ENCODE results near the gene SDHB. TPM values are rescaled to one million over a fixed set of nuclear protein-coding genes. Genes with fewer than 3 reads are reported as not detected.

Gene SDHB
- total and polyA plus RNA-seq, 2 of the 8 experiments (the other 6 are each of a cell fraction or from before 2014, with no cell fraction given), result 84.0 to 98.7 TPM

- TF ChIP-seq CHD7 (IDR thresholded peaks at IDR 0.05; ENCODE audit: insufficient replicate concordance, low read length), result no peak
- peak; percentile 73 for TF ChIP-seq NRF1 (IDR thresholded peaks at IDR 0.05; ENCODE audit: low read depth, low read length)
- 0 out of 2 replicates have a peak, but pooled peaks have one; percentile 27 for TF ChIP-seq GABPA (IDR thresholded peaks at IDR 0.05; ENCODE audit: borderline replicate concordance, insufficient read depth, low read length)
- TF ChIP-seq POLR2A (IDR thresholded peaks at IDR 0.05; ENCODE audit: control extremely low read depth in 1 of 2, low read depth in 2 of 2, low read length in 2 of 2), result peak in 1 of 2 experiments; percentile 19; a peak in 1 of 3 replicates
- TF ChIP-seq SP4 (IDR thresholded peaks at IDR 0.05; ENCODE audit: low read length), result no peak; the same call in 1 of the 2 replicates
- no peak for TF ChIP-seq EZH2 (IDR thresholded peaks at IDR 0.05; ENCODE audit: low read depth, low read length, severe bottlenecking)
- TF ChIP-seq CHD2 (IDR thresholded peaks at IDR 0.05; ENCODE audit: low read length), result no peak
- TF ChIP-seq JUN (IDR thresholded peaks at IDR 0.05; ENCODE audit: low read depth, low read length), result no peak
- TF ChIP-seq SAP30 (IDR thresholded peaks at IDR 0.05; ENCODE audit: insufficient read depth, insufficient replicate concordance, low read length), result peak; percentile 79
- TF ChIP-seq RAD21 (IDR thresholded peaks at IDR 0.05 in 1 of 2, conservative IDR thresholded peaks at IDR 0.05 in 1 of 2; ENCODE audit: low read depth in 2 of 2, low read length in 2 of 2), result no peak
Observed at GRCh38 chr1:17053685-17054410, at the start of gene SDHB (continued).
